Activated CD8-positive, alpha-beta memory T cell treated with anti-CD3 and anti-CD28 coated beads, Interleukin-2, amount 10 ng/mL, durations not matched to agents 7 days and 5 days (primary cell): ENCODE data around the gene TTC32. TPM values are rescaled to one million over a fixed set of nuclear protein-coding genes. Genes with fewer than 3 reads are reported as not detected.
"Not testable (repeated sequence)": the region's sequence is repeated elsewhere in the genome, so short reads cannot be mapped to it uniquely, and the experiment has no call there.

Source experiments
- ATAC-seq: fragments of 150-1000 bp; cut with Tn5 transposase; one replicate; pipeline ENCODE4 v1.10.0; 2021; ENCODE audit warnings: moderate library complexity
- CTCF ChIA-PET: fragments of 350-600 bp; sonication (Branson Sonifier 250); formaldehyde crosslinking; loops from one replicate; lab custom pipeline; 2021; ENCODE audit warnings: antibody characterized with exemption; lab: Charles Lee
- DNase-seq: peaks from one replicate; pipeline ENCODE4 v3.0.0-alpha.2; 2020
- H3K27ac Mint-ChIP-seq: one replicate; pipeline ENCODE4 v1.8.0; 2021; ENCODE audit warnings: mild to moderate bottlenecking, mixed read lengths
- H3K27me3 Mint-ChIP-seq: one replicate; pipeline ENCODE4 v1.8.0; 2021; ENCODE audit warnings: mixed read lengths
- H3K36me3 Mint-ChIP-seq: one replicate; pipeline ENCODE4 v1.8.0; 2021; ENCODE audit warnings: mild to moderate bottlenecking, mixed read lengths
- H3K4me1 Mint-ChIP-seq: one replicate; pipeline ENCODE4 v1.8.0; 2021; ENCODE audit warnings: mixed read lengths
- H3K4me3 Mint-ChIP-seq: one replicate; pipeline ENCODE4 v1.8.0; 2021; ENCODE audit warnings: mild to moderate bottlenecking, moderate library complexity, mixed read lengths
- H3K9me3 Mint-ChIP-seq: one replicate; pipeline ENCODE4 v1.8.0; 2022; ENCODE audit warnings: low read depth, mixed read lengths
- total RNA-seq, 2 experiments: library from RNA; stranded (reverse); gene quantifications; one replicate each; pipeline ENCODE4 v1.2.3, GENCODE V29; 2021

TTC32 gene
- 10 to 100 TPM; 24.5 to 37.2 TPM for total RNA-seq

GRCh38 chr2:19901442-19902215 is at the start of gene TTC32:
Gene TTC32, minus strand, starts transcription at chr2:19901983. Its CDS starts 129 bp downstream, at chr2:19901854.
- CTCF ChIA-PET = interaction anchor here (1.0 to 1.7 kb wide), 2 partner anchors 10 to 39 kb away, joined by 3 to 5 read pairs; no protein-coding TSS in a partner anchor
- peak within 1 kb of the TSS; percentile 95 for H3K27ac Mint-ChIP-seq
- DNase-seq = peak; percentile 98
- ATAC-seq = peak; percentile 86
- peaks cover 27% of the 10 kb centered on the region for H3K36me3 Mint-ChIP-seq
- peaks cover 7% of the 10 kb centered on the region for H3K9me3 Mint-ChIP-seq
- peak within 1 kb of the TSS; percentile 85 for H3K4me3 Mint-ChIP-seq
- peaks cover 49% of the 10 kb centered on the region for H3K4me1 Mint-ChIP-seq
- H3K27me3 Mint-ChIP-seq = peaks cover 13% of the 10 kb centered on the region

- Mint-ChIP-seq H3K27ac (no peak overlapping the region), H3K36me3 (peaks cover 3% of the 10 kb centered on the region), H3K4me1 (no peaks in the 10 kb centered on the region), H3K27me3 (no peaks in the 10 kb centered on the region), H3K4me3 (no peak overlapping the region), H3K9me3 (no peaks in the 10 kb centered on the region)
- ATAC-seq (no peak), DNase-seq (no peak)
- CTCF ChIA-PET = no interaction called here
These were observed 47.3 kb upstream of the TTC32 start for GRCh38 chr2:19949071-19949470.

GRCh38 chr2:19947184-19947940 is 45.6 kb upstream of the TTC32 start:
- Mint-ChIP-seq H3K9me3 (no peaks in the 10 kb centered on the region), H3K4me1 (no peaks in the 10 kb centered on the region), H3K27ac (no peak overlapping the region), H3K4me3 (no peak overlapping the region), H3K36me3 (peaks cover 3% of the 10 kb centered on the region), H3K27me3 (no peaks in the 10 kb centered on the region)
- CTCF ChIA-PET = interaction anchor here (0.9 to 1.5 kb wide), 2 partner anchors 15 to 276 kb away, joined by 3 read pairs; no protein-coding TSS in a partner anchor
- ATAC-seq (no peak), DNase-seq (no peak)

GRCh38 chr2:19944205-19944845 is 42.5 kb upstream of the TTC32 start:
- Mint-ChIP-seq H3K27me3 (no peaks in the 10 kb centered on the region), H3K4me3 (no peak overlapping the region), H3K36me3 (peaks cover 8% of the 10 kb centered on the region), H3K9me3 (no peaks in the 10 kb centered on the region), H3K27ac (no peak overlapping the region), H3K4me1 (no peaks in the 10 kb centered on the region)
- CTCF ChIA-PET = interaction anchor here (1.7 kb wide), 1 partner anchor 50 kb away, joined by 3 read pairs; no protein-coding TSS in a partner anchor
- ATAC-seq (no peak), DNase-seq (no peak)

- no peak for ATAC-seq
- CTCF ChIA-PET = interaction anchor here (1.1 to 1.7 kb wide), 3 partner anchors 13 to 393 kb away, joined by 3 read pairs; no protein-coding TSS in a partner anchor
- DNase-seq = no peak
- H3K27ac Mint-ChIP-seq = no peak overlapping the region
- H3K9me3 Mint-ChIP-seq = no peaks in the 10 kb centered on the region
- no peaks in the 10 kb centered on the region for H3K4me1 Mint-ChIP-seq
- H3K4me3 Mint-ChIP-seq = no peak overlapping the region
- no peaks in the 10 kb centered on the region for H3K27me3 Mint-ChIP-seq
- peaks cover 8% of the 10 kb centered on the region for H3K36me3 Mint-ChIP-seq
These were observed 41.4 kb upstream of the TTC32 start for GRCh38 chr2:19943189-19943588.

GRCh38 chr2:19942199-19942598 is 40.4 kb upstream of the TTC32 start:
- H3K36me3 Mint-ChIP-seq = peaks cover 8% of the 10 kb centered on the region
- H3K4me3 Mint-ChIP-seq = no peak overlapping the region
- no peaks in the 10 kb centered on the region for H3K27me3 Mint-ChIP-seq
- CTCF ChIA-PET = interaction anchor here (1.1 to 1.6 kb wide), 2 partner anchors 14 to 394 kb away, joined by 3 read pairs; no protein-coding TSS in a partner anchor
- H3K4me1 Mint-ChIP-seq = no peaks in the 10 kb centered on the region
- H3K9me3 Mint-ChIP-seq = no peaks in the 10 kb centered on the region
- no peak overlapping the region for H3K27ac Mint-ChIP-seq
- ATAC-seq (no peak), DNase-seq (no peak)

- H3K36me3 Mint-ChIP-seq = peaks cover 14% of the 10 kb centered on the region
- H3K27ac Mint-ChIP-seq = no peak overlapping the region
- H3K4me1 Mint-ChIP-seq = peaks cover 4% of the 10 kb centered on the region
- no peaks in the 10 kb centered on the region for H3K27me3 Mint-ChIP-seq
- DNase-seq (no peak), ATAC-seq (no peak)
- no peaks in the 10 kb centered on the region for H3K9me3 Mint-ChIP-seq
- CTCF ChIA-PET = no interaction called here
- H3K4me3 Mint-ChIP-seq = no peak overlapping the region
These were observed 35.2 kb upstream of the TTC32 start for GRCh38 chr2:19937004-19937403.

- no peak for DNase-seq
These were observed 34.4 kb upstream of the TTC32 start for GRCh38 chr2:19936203-19936602.

GRCh38 chr2:19933351-19933981 is 31.7 kb upstream of the TTC32 start:
- CTCF ChIA-PET = interaction anchor here (1.4 kb wide), 1 partner anchor 22 kb away, joined by 3 read pairs; no protein-coding TSS in a partner anchor

More at GRCh38 chr2:19936203-19936602, 34.4 kb upstream of the TTC32 start:
- Mint-ChIP-seq H3K9me3 (no peaks in the 10 kb centered on the region), H3K4me3 (no peak overlapping the region), H3K27me3 (no peaks in the 10 kb centered on the region), H3K36me3 (peaks cover 15% of the 10 kb centered on the region), H3K27ac (no peak overlapping the region), H3K4me1 (peaks cover 4% of the 10 kb centered on the region)
- ATAC-seq = no peak
- CTCF ChIA-PET = no interaction called here

GRCh38 chr2:19932928-19933327 is 31.1 kb upstream of the TTC32 start:
- H3K27me3 Mint-ChIP-seq = no peaks in the 10 kb centered on the region
- no peak overlapping the region for H3K4me3 Mint-ChIP-seq
- peaks cover 6% of the 10 kb centered on the region for H3K9me3 Mint-ChIP-seq
- H3K4me1 Mint-ChIP-seq = peaks cover 4% of the 10 kb centered on the region
- no peak for ATAC-seq
- no peak for DNase-seq
- peaks cover 27% of the 10 kb centered on the region for H3K36me3 Mint-ChIP-seq
- CTCF ChIA-PET = interaction anchor here (0.9 to 1.4 kb wide), 2 partner anchors 14 to 22 kb away, joined by 3 read pairs; no protein-coding TSS in a partner anchor
- no peak overlapping the region for H3K27ac Mint-ChIP-seq

More at GRCh38 chr2:19933351-19933981, 31.7 kb upstream of the TTC32 start:
- DNase-seq = no peak
- no peak overlapping the region for H3K4me3 Mint-ChIP-seq
- H3K9me3 Mint-ChIP-seq = peaks cover 6% of the 10 kb centered on the region
- no peaks in the 10 kb centered on the region for H3K27me3 Mint-ChIP-seq
- ATAC-seq = no peak
- peaks cover 24% of the 10 kb centered on the region for H3K36me3 Mint-ChIP-seq
- no peak overlapping the region for H3K27ac Mint-ChIP-seq
- peaks cover 4% of the 10 kb centered on the region for H3K4me1 Mint-ChIP-seq

GRCh38 chr2:19929226-19929625 is 27.4 kb upstream of the TTC32 start:
- Mint-ChIP-seq H3K4me1 (peaks cover 4% of the 10 kb centered on the region), H3K9me3 (peaks cover 16% of the 10 kb centered on the region), H3K27me3 (no peaks in the 10 kb centered on the region), H3K36me3 (peaks cover 44% of the 10 kb centered on the region), H3K27ac (no peak overlapping the region), H3K4me3 (no peak overlapping the region)
- no peak for ATAC-seq
- CTCF ChIA-PET = no interaction called here
- DNase-seq = no peak

- H3K27me3 Mint-ChIP-seq, ATAC-seq, H3K27ac Mint-ChIP-seq, CTCF ChIA-PET, H3K4me1 Mint-ChIP-seq, H3K4me3 Mint-ChIP-seq, DNase-seq: not testable (repeated sequence)
- Mint-ChIP-seq H3K9me3 (peaks cover 19% of the 10 kb centered on the region), H3K36me3 (peaks cover 46% of the 10 kb centered on the region)
These were observed 26.0 kb upstream of the TTC32 start for GRCh38 chr2:19927816-19928215.
